Measurements from ENCODE around the gene RPTOR. TPM values are rescaled to one million over a fixed set of nuclear protein-coding genes. Genes with fewer than 3 reads are reported as not detected.

The RPTOR gene
- total RNA-seq, 1 donor from 2014 or later = 65.9 TPM

GRCh38 chr17:80785477-80786178 is 241.0 kb downstream of the RPTOR start:
- H3K4me3 Mint-ChIP-seq = no peak overlapping the region
- no peaks in the 10 kb centered on the region for H3K27me3 Mint-ChIP-seq
- H3K9me3 Mint-ChIP-seq = no peaks in the 10 kb centered on the region
- peaks cover 9% of the 10 kb centered on the region for H3K36me3 Mint-ChIP-seq (ENCODE audit: low read depth)
- TF ChIP-seq CTCF (IDR thresholded peaks at IDR 0.05) = no peak
- H3K27ac Mint-ChIP-seq = no peak overlapping the region
- peaks cover 40% of the 10 kb centered on the region for H3K4me1 Mint-ChIP-seq
- intact Hi-C loops (cut with micrococcal nuclease) = loop anchor here (10.0 kb wide), 1 partner anchor 51 kb away; no protein-coding TSS in a partner anchor
- no peak for DNase-seq
- POLR2A ChIA-PET = no interaction called here
- no peak for ATAC-seq (ENCODE audit: low read depth)
- CTCF ChIA-PET = no interaction called here

- intact Hi-C loops (cut with micrococcal nuclease) = loop anchor here (10.0 kb wide), 1 partner anchor 52 kb away; no protein-coding TSS in a partner anchor
- H3K4me1 Mint-ChIP-seq = peaks cover 35% of the 10 kb centered on the region
- H3K27ac Mint-ChIP-seq = no peak overlapping the region
- H3K4me3 Mint-ChIP-seq = no peak overlapping the region
- CTCF ChIA-PET = no interaction called here
- POLR2A ChIA-PET = no interaction called here
- TF ChIP-seq CTCF (IDR thresholded peaks at IDR 0.05) = no peak
- H3K9me3 Mint-ChIP-seq = no peaks in the 10 kb centered on the region
- no peak for ATAC-seq (ENCODE audit: low read depth)
- H3K36me3 Mint-ChIP-seq (ENCODE audit: low read depth) = peaks cover 13% of the 10 kb centered on the region
- no peak for DNase-seq
- no peaks in the 10 kb centered on the region for H3K27me3 Mint-ChIP-seq
Observed at GRCh38 chr17:80786470-80786869, 241.8 kb downstream of the RPTOR start.

GRCh38 chr17:80786887-80787286 is 242.2 kb downstream of the RPTOR start:
- Mint-ChIP-seq H3K9me3 (no peaks in the 10 kb centered on the region), H3K4me1 (peaks cover 34% of the 10 kb centered on the region), H3K27me3 (no peaks in the 10 kb centered on the region), H3K4me3 (no peak overlapping the region), H3K36me3 (ENCODE audit: low read depth) (peaks cover 16% of the 10 kb centered on the region), H3K27ac (no peak overlapping the region)
- POLR2A ChIA-PET = no interaction called here
- ATAC-seq (ENCODE audit: low read depth) = no peak
- no peak for TF ChIP-seq CTCF (IDR thresholded peaks at IDR 0.05)
- no peak for DNase-seq
- intact Hi-C loops (cut with micrococcal nuclease) = loop anchor here (10.0 kb wide), 1 partner anchor 52 kb away; no protein-coding TSS in a partner anchor
- CTCF ChIA-PET = no interaction called here

GRCh38 chr17:80787881-80788280 is 243.2 kb downstream of the RPTOR start:
- POLR2A ChIA-PET = no interaction called here
- no peak for ATAC-seq (ENCODE audit: low read depth)
- no peak overlapping the region for H3K4me3 Mint-ChIP-seq
- H3K27me3 Mint-ChIP-seq = no peaks in the 10 kb centered on the region
- peaks cover 17% of the 10 kb centered on the region for H3K36me3 Mint-ChIP-seq (ENCODE audit: low read depth)
- H3K27ac Mint-ChIP-seq = no peak overlapping the region
- peaks cover 26% of the 10 kb centered on the region for H3K4me1 Mint-ChIP-seq
- no peaks in the 10 kb centered on the region for H3K9me3 Mint-ChIP-seq
- no peak for TF ChIP-seq CTCF (IDR thresholded peaks at IDR 0.05)
- no peak for DNase-seq
- CTCF ChIA-PET = no interaction called here
- intact Hi-C loops (cut with micrococcal nuclease) = loop anchor here (10.0 kb wide), 1 partner anchor 53 kb away; no protein-coding TSS in a partner anchor

GRCh38 chr17:80789356-80789902 is 244.8 kb downstream of the RPTOR start:
- no peaks in the 10 kb centered on the region for H3K9me3 Mint-ChIP-seq
- ATAC-seq (ENCODE audit: low read depth) = peak; percentile 89
- H3K36me3 Mint-ChIP-seq (ENCODE audit: low read depth) = peaks cover 29% of the 10 kb centered on the region
- CTCF ChIA-PET = interaction anchor here (0.9 to 1.4 kb wide), 2 partner anchors 15 to 53 kb away, joined by 4 to 5 read pairs; no protein-coding TSS in a partner anchor
- TF ChIP-seq CTCF (IDR thresholded peaks at IDR 0.05) = no peak
- POLR2A ChIA-PET = interaction anchor here (1.5 to 1.8 kb wide), 3 partner anchors 9 to 52 kb away, joined by 5 to 7 read pairs (median 6); no protein-coding TSS in a partner anchor
- intact Hi-C loops (cut with micrococcal nuclease) = loop anchor here (1.0 to 10.0 kb wide), 2 partner anchors 15 to 55 kb away; no protein-coding TSS in a partner anchor
- DNase-seq = no peak
- peaks cover 23% of the 10 kb centered on the region for H3K4me1 Mint-ChIP-seq
- no peaks in the 10 kb centered on the region for H3K27me3 Mint-ChIP-seq
- peak overlapping the region; percentile 88 for H3K27ac Mint-ChIP-seq
- H3K4me3 Mint-ChIP-seq = peak overlapping the region; percentile 75
